Pulmonary artery endothelial cell (primary cell): ENCODE measurements around the gene CLK3. TPM values are rescaled to one million over a fixed set of nuclear protein-coding genes. Genes with fewer than 3 reads are reported as not detected.
"Not testable (repeated sequence)": the region's sequence is repeated elsewhere in the genome, so short reads cannot be mapped to it uniquely, and the experiment has no call there.

Experiments
- DNase-seq: peaks from one replicate; pipeline ENCODE4 v3.0.0-alpha.2; 2011; ENCODE audit warnings: low read depth, low spot score
- total RNA-seq: library from RNA; depleted of rRNA; stranded (reverse); fragments of >200 nt; gene quantifications from 2 replicates; pipeline ENCODE4 v1.2.3, GENCODE V29; 2014

The CLK3 gene
- total RNA-seq, 1 donor from 2014 or later = 52.8 TPM

DNA sequence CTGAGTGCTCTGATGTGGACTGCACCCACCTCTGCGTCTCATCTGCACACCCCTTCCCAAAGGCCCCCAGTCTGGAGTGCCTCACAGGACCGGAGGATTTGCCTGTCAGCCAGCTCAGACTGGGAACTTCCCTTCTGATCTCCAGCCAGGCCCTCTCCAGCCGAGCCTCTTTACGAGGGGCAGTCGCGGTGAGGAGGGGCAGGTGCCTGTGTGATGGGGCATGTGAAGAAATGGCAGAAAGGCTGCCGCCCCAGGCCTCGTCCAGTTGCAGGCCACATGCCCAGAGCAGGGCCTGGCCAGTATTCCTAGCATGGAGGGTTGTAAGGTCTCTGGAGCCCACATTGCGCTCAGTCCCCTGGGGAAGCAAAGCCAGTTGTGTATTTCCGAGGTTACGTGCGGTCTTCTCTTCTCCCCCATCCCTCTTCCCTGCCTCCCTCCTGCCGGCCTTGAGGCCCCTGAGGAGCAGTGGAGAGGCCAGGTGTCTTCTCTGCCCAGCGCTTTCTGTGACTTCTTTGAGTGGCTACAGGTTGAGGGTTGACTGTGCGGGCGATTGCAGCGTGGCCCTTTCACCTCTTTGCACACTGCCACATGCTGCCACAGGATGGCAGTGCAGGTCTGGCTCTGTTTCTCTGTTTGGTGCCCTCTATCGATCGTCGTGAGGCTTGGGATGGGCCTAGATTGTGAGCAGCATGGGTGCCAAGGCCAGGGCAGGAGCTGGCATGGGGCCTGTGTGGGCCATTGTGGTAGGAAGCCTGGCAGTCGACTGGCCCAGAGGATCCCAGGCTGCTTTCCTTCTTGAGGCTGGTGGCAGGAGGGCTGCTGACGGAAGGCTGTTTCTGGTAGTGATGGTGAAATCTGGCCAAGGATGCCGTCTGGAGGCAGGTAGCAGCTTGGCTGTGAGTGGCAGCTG, 5.3 kb downstream of the CLK3 start:
- DNase-seq = no peak

DNA sequence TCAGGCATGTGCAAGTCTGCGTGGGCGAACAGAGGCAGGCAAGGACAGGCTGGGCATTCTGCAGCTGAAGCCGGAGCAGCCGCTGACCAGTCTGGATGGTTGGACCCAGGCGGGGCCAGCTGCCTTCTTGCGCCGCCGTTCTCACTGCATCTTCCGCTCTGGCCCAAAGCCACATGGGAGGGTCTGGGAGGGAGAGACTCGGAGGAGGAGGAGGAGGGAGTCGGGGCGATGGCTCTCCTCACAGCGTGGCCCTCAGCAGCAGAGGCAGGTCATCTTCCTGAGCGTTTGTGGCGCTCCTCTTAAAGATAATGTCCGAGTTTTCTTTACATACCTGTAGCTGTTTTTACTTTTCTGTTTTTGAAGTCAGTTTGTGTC, 5.9 kb downstream of the CLK3 start:
- no peak for DNase-seq

DNA sequence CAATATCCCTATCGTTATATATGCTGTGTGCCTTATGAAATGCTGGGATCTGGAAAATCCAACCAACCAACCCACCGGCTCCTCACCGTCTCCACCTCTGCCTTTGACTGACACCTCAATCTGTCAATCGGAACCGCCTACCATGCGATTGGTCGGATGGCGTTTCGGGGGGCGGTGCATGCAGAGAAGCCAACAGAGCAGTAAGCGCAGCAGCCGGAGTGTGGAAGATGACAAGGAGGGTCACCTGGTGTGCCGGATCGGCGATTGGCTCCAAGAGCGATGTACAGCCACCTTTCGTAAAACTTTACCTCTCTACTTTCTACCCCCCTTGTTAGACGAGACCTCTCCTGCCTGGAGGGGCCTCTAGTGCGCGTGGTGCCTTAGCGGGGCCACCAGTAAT, 6.3 kb downstream of the CLK3 start:
- DNase-seq = no peak

DNA sequence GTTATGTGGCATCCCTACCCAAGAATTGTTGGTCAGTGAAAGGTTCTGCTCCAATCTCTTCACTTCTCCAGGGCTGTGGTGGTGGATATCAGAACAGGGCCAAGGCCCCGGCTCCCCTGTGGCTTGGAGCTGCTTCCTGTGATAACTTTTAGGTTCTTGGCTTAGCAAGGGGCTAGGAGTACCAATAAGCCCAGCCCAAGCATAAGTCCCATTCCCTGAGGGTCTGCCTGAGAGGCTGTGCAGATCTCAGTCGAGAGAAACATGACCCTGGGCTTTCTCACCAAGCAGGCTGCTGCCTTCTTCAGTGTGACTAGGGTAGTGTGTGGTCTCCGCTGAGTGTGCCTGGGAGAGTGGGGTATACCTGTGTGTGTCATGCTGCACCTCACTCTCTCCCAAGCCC, 7.1 kb downstream of the CLK3 start:
- DNase-seq = no peak

DNA sequence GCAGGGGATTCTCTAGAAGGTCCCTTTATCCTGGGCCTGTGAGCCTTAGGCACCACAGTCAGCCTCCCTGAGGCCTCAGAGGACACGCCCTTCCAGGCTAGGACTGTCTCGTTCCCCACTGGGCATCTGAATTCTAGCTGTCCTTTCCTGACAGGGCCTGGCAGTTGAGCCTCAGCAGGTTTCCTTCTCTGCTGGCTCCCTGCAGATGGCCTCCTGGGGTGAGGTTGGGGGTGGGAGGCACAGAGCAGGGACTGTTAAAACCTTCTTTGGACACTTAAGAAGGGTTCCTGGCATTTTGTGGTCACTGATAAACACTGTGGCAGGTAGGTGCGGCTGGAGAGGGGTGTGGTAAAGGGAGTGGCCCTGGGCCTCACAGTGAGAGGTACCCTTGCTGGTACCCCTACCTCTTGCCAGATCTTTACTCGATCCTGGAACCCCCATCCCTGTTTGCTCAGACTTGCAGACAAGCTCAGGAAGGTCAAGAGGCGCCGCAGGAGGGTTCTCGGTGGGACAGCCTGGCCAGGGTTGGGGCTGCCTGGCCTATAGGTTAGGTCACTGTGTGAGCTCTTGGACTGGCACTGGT, 8.5 kb downstream of the CLK3 start:
- DNase-seq = no peak

DNA sequence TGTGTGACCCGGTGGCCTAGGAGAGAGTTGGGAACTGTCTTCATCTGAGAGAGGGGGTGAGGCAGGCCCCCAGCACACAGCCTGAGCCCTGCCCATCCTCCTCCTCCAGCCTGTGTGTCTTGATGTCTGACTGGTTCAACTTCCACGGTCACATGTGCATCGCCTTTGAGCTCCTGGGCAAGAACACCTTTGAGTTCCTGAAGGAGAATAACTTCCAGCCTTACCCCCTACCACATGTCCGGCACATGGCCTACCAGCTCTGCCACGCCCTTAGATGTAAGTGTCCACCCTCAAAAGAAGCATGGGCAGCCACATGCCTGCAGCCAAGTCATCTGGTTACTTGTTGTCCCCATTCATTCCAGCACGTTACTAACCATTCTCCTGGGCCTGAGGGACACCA, 10.1 kb downstream of the CLK3 start:
- DNase-seq = no peak

DNA sequence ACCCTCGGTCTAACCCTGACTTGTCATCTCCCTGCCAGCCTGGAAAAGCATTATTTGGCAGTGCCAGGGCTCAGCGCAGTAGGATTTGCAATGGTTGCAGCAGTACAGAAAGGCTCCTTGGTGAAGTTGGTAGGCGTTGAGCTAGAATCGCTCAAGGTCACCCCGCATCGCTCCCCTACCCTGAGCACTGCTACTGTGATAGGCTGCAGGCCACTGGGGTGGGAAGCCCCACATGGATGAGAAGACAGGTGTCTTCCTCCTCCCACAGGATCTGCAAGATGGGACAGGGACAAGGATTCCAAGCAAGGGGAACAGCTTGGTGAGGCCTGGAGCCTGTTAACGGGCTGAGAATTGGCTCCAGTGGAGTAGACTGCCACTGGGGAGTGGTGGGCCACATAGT, 10.7 kb downstream of the CLK3 start:
- DNase-seq = no peak

DNA sequence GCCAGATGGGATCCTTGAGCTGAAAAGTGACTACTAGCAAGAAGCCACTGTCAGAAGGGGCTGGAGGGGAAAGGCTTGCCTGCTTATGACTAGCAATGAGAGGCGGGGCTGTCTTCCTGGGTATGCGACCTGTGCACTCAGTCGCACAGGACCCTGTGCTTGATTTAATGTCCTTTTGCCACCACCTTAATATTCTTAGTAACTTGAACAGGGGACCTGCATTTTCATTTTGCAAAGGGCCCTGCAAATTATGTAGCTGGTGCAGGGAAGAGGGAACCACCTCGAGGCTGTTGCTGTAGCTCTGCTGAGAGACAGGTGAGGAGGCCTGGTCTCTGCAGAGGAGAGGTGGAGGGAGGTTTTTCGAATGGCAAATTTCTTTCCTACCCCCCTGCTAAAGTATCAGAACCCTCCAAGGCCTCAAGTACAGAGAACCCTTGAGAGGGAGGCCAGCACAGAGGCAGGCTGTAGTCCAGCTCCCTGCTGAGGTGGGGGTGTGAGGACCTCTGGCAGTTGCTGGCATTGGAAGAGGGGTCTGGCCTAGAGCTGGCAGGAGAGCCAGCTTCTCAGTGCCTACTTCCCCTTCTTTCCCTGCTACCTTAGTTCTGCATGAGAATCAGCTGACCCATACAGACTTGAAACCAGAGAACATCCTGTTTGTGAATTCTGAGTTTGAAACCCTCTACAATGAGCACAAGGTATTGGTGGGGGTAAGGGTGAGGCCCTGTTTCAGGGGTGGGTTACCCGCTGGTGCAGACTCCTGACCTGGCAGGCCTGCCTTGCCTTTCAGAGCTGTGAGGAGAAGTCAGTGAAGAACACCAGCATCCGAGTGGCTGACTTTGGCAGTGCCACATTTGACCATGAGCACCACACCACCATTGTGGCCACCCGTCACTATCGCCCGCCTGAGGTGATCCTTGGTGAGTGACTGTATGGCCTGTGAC, 11.4 kb downstream of the CLK3 start:
- no peak for DNase-seq

GRCh38 chr15:74627766-74628165, 12.1 kb downstream of the CLK3 start:
- no peak for DNase-seq

DNA sequence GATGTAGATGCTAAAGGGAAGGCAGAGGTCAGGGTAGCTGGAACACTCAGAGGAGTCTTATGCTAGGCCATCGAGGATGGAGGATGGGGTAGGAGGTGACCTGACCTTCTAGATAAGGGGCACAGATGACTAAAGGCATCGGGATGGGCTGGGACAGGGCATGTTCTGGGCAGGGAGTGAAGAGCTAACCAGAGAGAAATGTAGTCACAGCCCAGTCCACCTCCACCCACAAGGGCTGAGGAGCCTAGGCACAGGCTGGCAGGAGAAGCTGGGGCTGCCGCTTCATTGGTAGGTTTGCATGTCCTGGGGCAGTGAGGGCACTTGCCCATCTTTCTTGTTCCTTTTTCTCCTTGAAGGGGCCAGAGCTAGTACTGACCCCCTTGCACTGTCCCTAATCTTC, 12.6 kb downstream of the CLK3 start:
- DNase-seq = no peak

- DNase-seq = no peak
These were observed 13.3 kb downstream of the CLK3 start for GRCh38 chr15:74628949-74629348.

GRCh38 chr15:74629696-74630095, 14.1 kb downstream of the CLK3 start:
- DNase-seq = not testable (repeated sequence)

- DNase-seq = no peak
These were observed 14.8 kb downstream of the CLK3 start for GRCh38 chr15:74630284-74631086.

GRCh38 chr15:74631087-74631385, 15.4 kb downstream of the CLK3 start:
- no peak for DNase-seq

GRCh38 chr15:74631408-74631807, 15.8 kb downstream of the CLK3 start:
- no peak for DNase-seq

GRCh38 chr15:74631935-74632560, 16.4 kb downstream of the CLK3 start:
- no peak for DNase-seq

- no peak for DNase-seq
These were observed 17.0 kb downstream of the CLK3 start for GRCh38 chr15:74632601-74633000.

DNA sequence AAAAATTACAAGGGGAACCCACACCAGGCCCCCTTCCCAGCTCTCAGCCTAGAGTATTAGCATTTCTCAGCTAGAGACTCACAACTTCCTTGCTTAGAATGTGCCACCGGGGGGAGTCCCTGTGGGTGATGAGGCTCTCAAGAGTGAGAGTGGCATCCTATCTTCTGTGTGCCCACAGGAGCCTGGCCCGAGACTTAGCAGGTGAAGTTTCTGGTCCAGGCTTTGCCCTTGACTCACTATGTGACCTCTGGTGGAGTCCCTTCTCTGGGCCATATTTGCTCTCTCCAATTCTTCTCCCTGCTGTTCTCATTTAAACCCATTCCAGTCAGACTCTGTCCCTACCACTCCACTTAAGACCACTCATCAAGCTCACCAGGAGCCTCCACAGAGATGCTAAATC, 18.1 kb downstream of the CLK3 start:
- no peak for DNase-seq

DNA sequence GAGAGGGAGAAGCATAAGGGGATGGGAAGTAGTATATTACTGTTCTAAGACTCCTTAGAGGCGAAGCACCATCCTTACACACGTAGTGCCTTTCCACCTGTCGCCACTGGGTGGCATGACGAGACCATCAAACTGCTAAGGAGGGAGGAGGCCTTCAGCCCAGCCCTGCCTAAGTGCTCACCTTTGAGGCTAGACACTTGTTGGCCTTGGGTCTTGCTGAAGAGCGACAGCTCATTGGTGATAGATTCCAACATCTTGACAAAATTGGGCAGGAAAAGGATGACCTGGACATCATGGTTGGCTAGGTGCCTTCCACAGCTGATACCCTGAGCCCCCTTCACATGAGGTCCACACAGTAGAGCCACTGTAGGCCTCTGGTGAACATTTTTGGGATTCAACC, 19.6 kb downstream of the CLK3 start:
- DNase-seq = no peak

- DNase-seq = no peak
These were observed 21.3 kb downstream of the CLK3 start for GRCh38 chr15:74636984-74637383.

DNA sequence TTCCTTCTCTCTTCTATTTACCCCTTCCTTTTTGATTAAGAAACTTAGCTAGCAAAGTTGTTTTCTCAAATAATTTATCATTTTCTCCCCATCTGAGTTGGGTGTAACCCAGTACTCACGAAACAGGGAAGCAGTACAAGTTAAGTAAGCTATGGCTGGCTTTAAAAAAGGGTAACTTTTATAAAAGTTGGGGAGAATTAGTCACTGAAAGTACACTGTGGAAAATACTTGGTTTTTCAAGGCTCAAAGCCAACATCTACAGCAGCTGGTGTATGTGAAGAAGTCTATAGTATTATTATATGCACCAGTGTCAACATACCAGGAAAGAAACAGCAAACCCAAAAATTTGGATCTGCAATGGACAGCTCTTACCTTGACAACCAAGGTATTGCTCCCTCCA, 25.5 kb downstream of the CLK3 start:
- no peak for DNase-seq
